Measurements from ENCODE around the gene ZNF362. TPM values are rescaled to one million over a fixed set of nuclear protein-coding genes. Genes with fewer than 3 reads are reported as not detected.

ZNF362 gene
- total RNA-seq, 2 donors from 2014 or later, result 16.9 to 23.9 TPM

DNA sequence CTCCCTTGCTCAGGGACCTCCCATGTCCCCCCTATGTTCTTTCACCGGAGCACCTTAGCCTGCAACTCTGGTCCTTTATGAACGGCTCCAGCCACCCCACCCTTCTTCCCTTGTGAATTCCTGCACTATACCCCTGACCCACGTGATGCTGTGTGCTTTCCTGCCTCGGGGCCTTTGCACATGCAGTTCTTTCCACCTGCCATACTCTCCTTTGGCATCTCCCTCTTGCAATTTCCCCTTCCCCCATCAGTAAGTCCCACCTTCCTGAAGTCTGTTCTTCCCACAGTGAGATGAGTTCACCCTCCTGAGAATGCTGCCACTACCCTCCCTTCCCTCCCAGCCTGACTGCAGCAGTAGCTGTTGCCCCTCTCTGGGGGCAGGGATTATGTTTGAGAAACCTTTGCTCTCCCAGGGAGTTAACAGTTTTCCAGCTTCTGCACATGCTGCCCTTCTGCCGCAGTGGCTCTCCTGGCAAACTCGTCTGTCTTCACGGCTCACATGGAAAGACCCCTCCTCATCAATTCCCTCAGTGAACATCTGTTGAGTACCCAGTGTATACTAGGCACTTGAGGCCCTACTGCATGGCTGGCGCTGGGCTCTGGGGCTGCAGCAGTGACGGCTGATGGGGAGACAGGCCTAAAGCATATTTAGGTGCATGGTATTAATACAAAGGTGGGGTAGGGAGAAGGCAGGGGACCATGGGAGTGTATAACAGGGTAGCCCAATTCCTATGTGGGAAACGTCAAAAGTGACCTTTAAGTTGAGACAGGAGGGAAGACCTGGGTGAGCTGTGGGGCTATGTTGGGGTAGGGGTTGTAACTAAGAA is 9.7 kb downstream of the ZNF362 start:
- DNase-seq, result no peak
- H3K27me3 Mint-ChIP-seq (ENCODE audit: low read depth), result no peaks in the 10 kb centered on the region
- ATAC-seq (replicated peaks in 1 of 2), result no peak
- no peak overlapping the region for H3K27ac Mint-ChIP-seq
- H3K4me3 Mint-ChIP-seq, result no peak overlapping the region
- peaks cover 10% of the 10 kb centered on the region for H3K4me1 Mint-ChIP-seq (ENCODE audit: low read depth)
- H3K36me3 Mint-ChIP-seq (ENCODE audit: insufficient read depth in 2 of 2), result no peaks in the 10 kb centered on the region
- H3K9me3 Mint-ChIP-seq, result no peaks in the 10 kb centered on the region

DNA sequence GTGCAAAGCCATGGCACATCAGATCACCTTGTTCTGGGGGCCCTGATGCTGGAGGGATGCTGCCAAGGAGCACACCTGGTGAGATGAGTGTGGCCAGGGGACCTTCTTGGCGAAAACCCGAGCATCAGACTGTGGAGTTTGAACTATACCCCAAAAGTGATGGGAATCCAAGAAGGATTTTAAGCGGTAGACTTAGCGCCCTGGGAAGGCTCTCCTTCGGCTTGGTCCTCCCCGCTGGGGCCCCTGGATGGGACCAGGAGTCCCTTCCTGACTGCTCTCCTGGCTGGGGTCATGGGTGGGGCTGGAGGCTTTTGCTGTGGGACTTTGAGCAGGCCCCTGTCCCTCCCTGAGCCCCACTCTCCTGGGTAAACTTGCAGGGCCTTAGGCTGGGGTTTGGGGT is 10.5 kb downstream of the ZNF362 start:
- no peak for DNase-seq
- ATAC-seq (replicated peaks in 1 of 2), result no peak
- no peak overlapping the region for H3K27ac Mint-ChIP-seq
- peaks cover 6% of the 10 kb centered on the region for H3K4me1 Mint-ChIP-seq (ENCODE audit: low read depth)
- H3K36me3 Mint-ChIP-seq (ENCODE audit: insufficient read depth in 2 of 2), result no peaks in the 10 kb centered on the region
- H3K4me3 Mint-ChIP-seq, result no peak overlapping the region
- H3K9me3 Mint-ChIP-seq, result no peaks in the 10 kb centered on the region
- no peaks in the 10 kb centered on the region for H3K27me3 Mint-ChIP-seq (ENCODE audit: low read depth)

DNA sequence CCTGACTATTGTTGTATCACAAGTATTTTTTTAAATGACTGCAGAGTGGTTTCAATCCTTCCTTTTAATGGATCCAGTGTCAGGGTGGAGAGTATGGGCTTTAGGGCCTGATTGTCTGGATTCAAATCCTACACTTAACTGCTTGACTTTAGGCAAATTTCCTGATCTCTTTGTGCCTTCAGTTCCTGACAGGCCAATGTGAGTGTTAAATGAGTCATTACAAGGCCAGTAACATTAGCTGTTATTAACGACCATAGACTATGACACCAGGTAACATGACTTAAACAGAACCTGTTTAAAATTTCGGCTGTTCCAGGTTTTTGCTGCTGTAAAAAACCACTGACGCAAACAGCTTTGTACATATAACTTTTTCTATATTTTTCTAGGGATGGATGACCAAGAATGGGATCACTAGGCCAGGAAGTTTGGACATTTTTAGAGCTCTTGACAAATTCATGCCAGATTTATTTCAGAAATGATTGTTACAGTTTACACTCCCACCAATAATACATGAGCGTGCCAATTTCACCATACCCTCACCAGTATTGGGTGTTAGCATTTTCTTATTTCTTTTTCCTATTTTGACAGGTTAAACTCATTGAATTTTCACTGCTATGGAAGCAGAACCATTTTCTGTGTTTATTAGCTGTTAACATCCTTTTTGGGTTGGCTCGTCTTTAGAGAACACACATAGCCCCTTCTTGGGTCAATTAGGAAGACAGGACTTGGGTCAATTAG is 11.3 kb downstream of the ZNF362 start:
- Mint-ChIP-seq H3K27ac (no peak overlapping the region), H3K36me3 (ENCODE audit: insufficient read depth in 2 of 2) (no peaks in the 10 kb centered on the region), H3K4me3 (no peak overlapping the region), H3K4me1 (ENCODE audit: low read depth) (peaks cover 5% of the 10 kb centered on the region), H3K9me3 (no peaks in the 10 kb centered on the region), H3K27me3 (ENCODE audit: low read depth) (no peaks in the 10 kb centered on the region)
- no peak for DNase-seq
- ATAC-seq (replicated peaks in 1 of 2), result no peak

DNA sequence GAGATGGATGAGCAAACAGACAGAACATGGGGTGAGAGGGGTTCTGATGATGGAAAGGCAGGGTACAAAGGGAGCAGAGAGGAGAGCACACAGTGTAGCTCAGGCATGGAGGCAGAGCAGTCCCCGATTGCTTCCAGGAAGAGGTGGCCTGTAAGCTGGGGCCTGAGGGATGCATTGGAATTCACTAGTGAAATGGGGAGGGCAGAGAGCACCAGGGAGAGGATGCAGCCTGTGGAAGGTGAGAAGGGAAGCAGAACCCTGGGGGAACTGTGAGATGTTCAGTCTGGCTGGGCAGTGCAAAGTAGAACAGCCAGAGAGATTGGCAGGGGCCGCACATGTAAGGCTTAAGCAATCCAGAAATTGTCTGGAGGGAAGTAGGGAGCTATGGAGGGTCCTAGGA is 12.2 kb downstream of the ZNF362 start:
- Mint-ChIP-seq H3K27ac (no peak overlapping the region), H3K4me1 (ENCODE audit: low read depth) (peaks cover 9% of the 10 kb centered on the region), H3K9me3 (no peaks in the 10 kb centered on the region), H3K27me3 (ENCODE audit: low read depth) (no peaks in the 10 kb centered on the region), H3K4me3 (no peak overlapping the region), H3K36me3 (ENCODE audit: insufficient read depth in 2 of 2) (no peaks in the 10 kb centered on the region)
- ATAC-seq (replicated peaks in 1 of 2), result no peak
- DNase-seq, result no peak

DNA sequence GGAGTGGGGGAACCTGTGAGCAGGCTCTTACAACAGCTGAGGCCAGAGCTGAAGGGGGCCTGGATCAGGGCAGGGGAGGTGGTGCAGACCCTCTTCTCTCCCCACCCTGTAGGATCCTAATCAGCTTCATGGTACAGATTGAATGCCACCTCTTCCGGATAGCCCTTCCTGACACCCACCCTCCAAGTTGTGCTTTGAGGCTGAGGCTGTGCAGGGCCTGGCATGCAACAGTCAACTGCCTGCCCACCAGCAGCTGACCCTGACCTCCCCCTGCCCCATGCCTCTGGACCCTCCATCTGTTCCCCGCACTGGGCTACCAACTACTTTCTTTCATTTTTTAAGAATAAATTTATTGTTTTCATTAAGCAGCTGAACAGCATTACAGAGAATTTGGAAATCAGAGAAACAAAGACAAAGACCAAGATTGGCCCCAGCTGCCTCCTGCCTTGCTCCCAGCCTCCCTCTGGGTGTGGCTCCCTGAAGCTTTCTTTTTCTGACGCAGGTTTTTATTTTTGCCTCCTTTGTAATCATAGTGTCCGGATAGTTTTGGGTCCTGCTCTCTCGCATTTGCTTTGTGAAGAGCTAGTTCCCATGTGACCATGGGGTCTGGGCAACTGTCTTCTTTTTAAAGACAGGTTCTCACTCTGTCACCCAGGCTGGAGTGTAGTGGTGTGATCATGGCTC is 12.8 kb downstream of the ZNF362 start:
- no peak for ATAC-seq (replicated peaks in 1 of 2)
- H3K4me3 Mint-ChIP-seq, result no peak overlapping the region
- H3K36me3 Mint-ChIP-seq (ENCODE audit: insufficient read depth in 2 of 2), result no peaks in the 10 kb centered on the region
- peaks cover 14% of the 10 kb centered on the region for H3K4me1 Mint-ChIP-seq (ENCODE audit: low read depth)
- no peaks in the 10 kb centered on the region for H3K9me3 Mint-ChIP-seq
- H3K27me3 Mint-ChIP-seq (ENCODE audit: low read depth), result no peaks in the 10 kb centered on the region
- DNase-seq, result no peak
- no peak overlapping the region for H3K27ac Mint-ChIP-seq

DNA sequence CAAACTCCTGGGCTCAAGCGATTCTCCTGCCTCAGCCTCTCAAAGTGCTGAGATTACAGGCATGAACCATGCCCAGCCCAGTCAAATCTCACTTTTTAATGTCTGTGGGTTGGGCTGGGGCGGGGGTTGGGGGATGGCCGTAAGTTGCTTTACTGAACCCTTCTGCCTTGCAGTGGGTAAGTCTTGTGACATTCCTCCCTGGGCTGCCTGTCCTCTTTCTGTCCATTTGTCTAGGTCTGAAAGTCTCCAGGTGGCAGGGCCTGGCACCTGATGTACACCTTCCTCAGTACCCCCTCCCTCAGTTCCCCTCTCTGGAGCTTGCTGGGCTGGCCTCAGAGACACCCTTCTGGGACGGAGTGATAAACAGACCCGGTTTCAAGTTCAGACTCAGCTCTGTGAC is 13.3 kb downstream of the ZNF362 start:
- Mint-ChIP-seq H3K4me3 (no peak overlapping the region), H3K27me3 (ENCODE audit: low read depth) (no peaks in the 10 kb centered on the region), H3K9me3 (no peaks in the 10 kb centered on the region), H3K4me1 (ENCODE audit: low read depth) (peaks cover 19% of the 10 kb centered on the region), H3K27ac (no peak overlapping the region), H3K36me3 (ENCODE audit: insufficient read depth in 2 of 2) (no peaks in the 10 kb centered on the region)
- DNase-seq (no peak), ATAC-seq (replicated peaks in 1 of 2) (no peak)

DNA sequence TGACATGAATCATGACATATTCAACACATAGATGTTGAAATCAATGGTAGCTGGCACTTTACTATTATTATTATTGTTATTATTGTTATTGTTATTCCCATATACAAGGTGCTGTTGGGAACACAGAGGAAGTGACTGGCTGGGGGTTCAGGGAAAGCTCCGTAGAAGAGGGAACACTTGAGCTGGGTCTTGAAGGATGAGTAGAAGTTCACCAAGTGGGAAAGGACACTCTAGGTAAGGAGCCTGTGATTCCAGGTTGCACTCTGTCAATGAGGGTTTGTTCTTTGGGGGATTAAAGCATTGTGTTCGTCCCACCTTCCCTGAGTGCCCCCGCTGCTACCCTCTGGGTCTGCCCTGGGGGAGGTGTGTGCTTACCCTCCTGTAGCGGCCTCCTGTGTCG is 14.1 kb downstream of the ZNF362 start:
- no peak overlapping the region for H3K4me3 Mint-ChIP-seq
- H3K27me3 Mint-ChIP-seq (ENCODE audit: low read depth), result no peaks in the 10 kb centered on the region
- no peak for DNase-seq
- H3K27ac Mint-ChIP-seq, result no peak overlapping the region
- H3K9me3 Mint-ChIP-seq, result no peaks in the 10 kb centered on the region
- no peaks in the 10 kb centered on the region for H3K36me3 Mint-ChIP-seq (ENCODE audit: insufficient read depth in 2 of 2)
- peaks cover 19% of the 10 kb centered on the region for H3K4me1 Mint-ChIP-seq (ENCODE audit: low read depth)
- ATAC-seq (replicated peaks in 1 of 2), result no peak

DNA sequence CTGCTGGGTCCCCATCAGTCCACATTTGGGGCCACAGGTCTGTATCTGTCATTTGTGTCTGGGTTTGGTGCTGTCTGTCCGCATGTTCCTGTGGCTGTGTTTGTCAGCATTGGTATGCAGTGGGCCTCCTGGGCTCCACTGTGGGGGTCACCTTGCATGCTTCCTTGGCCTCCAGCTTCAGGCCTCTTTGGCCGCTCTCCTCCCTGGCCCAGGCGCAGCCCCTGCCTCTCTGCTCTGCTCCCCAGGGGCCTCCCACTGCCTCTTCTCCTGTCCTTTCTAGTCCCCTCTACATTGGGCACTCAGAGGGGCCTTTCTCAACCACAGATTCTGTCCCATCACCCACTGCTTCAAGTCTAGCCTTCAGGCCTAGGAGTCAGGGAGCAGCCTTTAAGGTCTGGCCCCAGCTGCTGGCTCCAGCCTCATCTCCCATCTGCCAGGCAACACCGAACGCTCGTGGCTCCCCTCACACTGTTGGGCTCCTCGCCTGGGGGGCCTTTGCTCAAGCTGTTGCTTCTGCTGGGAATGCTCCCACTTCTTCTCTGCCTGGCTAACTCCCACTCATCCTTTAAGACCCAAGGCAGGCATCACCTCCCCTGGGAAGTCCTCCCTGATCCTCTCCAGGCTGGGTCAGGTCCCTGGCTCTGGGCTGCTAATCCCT is 14.6 kb downstream of the ZNF362 start:
- ATAC-seq (replicated peaks in 1 of 2), result no peak
- Mint-ChIP-seq H3K4me3 (no peak overlapping the region), H3K27me3 (ENCODE audit: low read depth) (no peaks in the 10 kb centered on the region), H3K36me3 (ENCODE audit: insufficient read depth in 2 of 2) (no peaks in the 10 kb centered on the region), H3K27ac (no peak overlapping the region), H3K4me1 (ENCODE audit: low read depth) (peaks cover 19% of the 10 kb centered on the region), H3K9me3 (no peaks in the 10 kb centered on the region)
- no peak for DNase-seq

DNA sequence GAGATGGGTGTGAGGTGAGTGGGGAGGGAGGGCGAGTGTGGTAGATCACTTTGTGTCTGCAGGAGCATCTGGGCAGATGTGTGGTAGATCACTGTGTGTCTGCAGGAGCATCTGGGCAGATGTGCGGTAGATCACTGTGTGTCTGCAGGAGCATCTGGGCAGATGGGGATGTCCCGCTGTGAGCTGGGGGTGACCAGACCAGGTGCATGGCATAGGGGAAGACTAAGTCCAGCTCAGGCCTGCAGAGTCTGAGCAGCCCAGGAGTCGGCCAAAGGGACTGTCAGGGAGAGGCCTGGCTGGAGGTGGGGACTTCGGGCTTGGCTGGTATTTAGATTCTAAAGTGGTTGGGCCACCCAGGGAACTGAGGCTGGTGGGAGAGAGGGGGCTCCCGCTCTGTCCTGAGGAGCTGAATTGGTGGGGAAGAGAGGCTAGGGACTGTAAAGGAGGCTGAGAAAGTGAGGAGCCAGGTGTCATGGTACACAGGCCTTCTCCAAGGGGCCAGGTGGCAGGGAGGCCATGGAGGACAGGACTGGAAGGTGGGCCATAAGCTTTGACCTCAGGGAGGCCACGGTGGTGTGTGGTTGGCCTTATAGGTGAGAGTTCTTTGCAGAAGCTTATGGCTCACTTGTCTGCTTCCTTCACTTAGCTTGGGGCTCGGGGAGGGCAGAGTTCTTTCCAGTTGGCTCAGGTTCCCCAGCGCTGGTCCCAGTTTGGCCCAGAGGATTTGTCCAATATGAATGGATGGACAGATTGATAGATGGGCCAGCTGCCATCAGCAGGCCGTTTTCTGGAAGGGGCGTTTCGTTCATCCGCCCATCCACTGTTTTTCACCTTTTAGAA is 15.6 kb downstream of the ZNF362 start:
- H3K9me3 Mint-ChIP-seq, result no peaks in the 10 kb centered on the region
- no peaks in the 10 kb centered on the region for H3K36me3 Mint-ChIP-seq (ENCODE audit: insufficient read depth in 2 of 2)
- DNase-seq (no peak), ATAC-seq (replicated peaks in 1 of 2) (no peak)
- no peaks in the 10 kb centered on the region for H3K27me3 Mint-ChIP-seq (ENCODE audit: low read depth)
- peaks cover 19% of the 10 kb centered on the region for H3K4me1 Mint-ChIP-seq (ENCODE audit: low read depth)
- peak overlapping the region; percentile 62 for H3K27ac Mint-ChIP-seq
- H3K4me3 Mint-ChIP-seq, result no peak overlapping the region

DNA sequence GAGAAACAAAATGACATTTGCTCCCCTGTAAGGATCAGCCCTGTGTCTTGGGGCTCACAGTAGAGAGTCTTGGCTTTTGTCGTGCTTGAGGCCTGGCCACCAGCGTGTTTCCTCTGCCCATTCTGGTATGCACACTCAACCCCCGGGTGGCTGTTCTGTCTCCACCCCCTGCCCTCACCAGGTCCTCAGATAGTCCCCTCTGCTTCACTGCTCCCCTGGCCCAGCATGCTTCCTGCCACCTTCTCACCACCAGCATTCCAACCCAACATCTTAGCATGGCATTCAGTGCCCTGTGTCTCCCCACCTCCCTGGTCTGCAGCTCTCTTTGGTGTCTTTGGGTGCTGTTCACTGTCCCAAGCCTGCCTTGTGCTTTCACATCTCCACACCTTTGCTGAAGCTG is 16.2 kb downstream of the ZNF362 start:
- Mint-ChIP-seq H3K4me1 (ENCODE audit: low read depth) (peaks cover 19% of the 10 kb centered on the region), H3K9me3 (no peaks in the 10 kb centered on the region), H3K36me3 (ENCODE audit: insufficient read depth in 2 of 2) (no peaks in the 10 kb centered on the region), H3K27ac (peak overlapping the region; percentile 2), H3K27me3 (ENCODE audit: low read depth) (no peaks in the 10 kb centered on the region), H3K4me3 (no peak overlapping the region)
- DNase-seq (no peak), ATAC-seq (replicated peaks in 1 of 2) (no peak)

DNA sequence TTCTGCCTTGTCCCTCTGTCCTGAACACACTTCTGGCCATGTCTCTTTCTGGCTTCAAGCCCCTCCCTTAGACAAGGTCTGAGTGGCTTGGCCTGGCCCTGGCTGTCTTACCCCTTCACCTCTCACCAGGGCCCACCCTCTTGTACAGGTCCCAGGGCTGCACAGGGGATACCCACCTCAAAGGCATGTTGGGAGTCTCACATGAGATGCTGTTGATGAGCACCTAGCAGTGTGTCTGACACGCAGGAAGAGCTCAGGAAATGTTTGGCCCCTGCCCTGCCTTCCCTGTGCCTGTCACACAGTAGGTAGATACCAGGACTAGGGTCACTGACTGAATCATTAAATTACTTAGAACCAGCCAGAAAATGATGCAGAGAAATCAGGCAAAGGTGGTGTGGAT is 16.6 kb downstream of the ZNF362 start:
- DNase-seq (no peak), ATAC-seq (replicated peaks in 1 of 2) (no peak)
- peak overlapping the region; percentile 2 for H3K27ac Mint-ChIP-seq
- no peaks in the 10 kb centered on the region for H3K36me3 Mint-ChIP-seq (ENCODE audit: insufficient read depth in 2 of 2)
- no peaks in the 10 kb centered on the region for H3K9me3 Mint-ChIP-seq
- H3K4me3 Mint-ChIP-seq, result no peak overlapping the region
- peaks cover 19% of the 10 kb centered on the region for H3K4me1 Mint-ChIP-seq (ENCODE audit: low read depth)
- no peaks in the 10 kb centered on the region for H3K27me3 Mint-ChIP-seq (ENCODE audit: low read depth)

DNA sequence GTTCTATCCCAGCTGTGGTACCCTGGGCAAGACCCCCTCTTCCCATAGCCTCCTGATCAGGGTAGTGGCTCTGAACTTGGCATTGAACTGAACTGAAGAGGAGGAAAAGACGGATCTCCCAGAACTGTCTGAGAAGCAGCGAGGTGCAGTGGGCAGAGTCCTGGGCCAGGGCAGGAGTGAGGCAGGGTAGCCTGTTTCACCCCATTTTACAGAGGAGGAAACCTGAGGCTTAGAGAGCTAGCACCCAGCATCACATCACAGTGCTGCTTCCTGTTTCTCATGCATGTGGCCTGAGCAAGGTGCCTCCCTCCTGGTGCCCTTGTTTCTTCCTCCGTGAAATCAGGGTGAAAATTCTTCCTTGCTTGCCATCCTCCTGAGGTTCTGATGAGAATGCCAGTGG is 17.1 kb downstream of the ZNF362 start:
- no peaks in the 10 kb centered on the region for H3K36me3 Mint-ChIP-seq (ENCODE audit: insufficient read depth in 2 of 2)
- H3K27me3 Mint-ChIP-seq (ENCODE audit: low read depth), result no peaks in the 10 kb centered on the region
- H3K4me1 Mint-ChIP-seq (ENCODE audit: low read depth), result peaks cover 19% of the 10 kb centered on the region
- no peaks in the 10 kb centered on the region for H3K9me3 Mint-ChIP-seq
- peak in 1 of 2 donors; percentile 52 for ATAC-seq (replicated peaks in 1 of 2)
- no peak for DNase-seq
- no peak overlapping the region for H3K4me3 Mint-ChIP-seq
- peak overlapping the region; percentile 78 for H3K27ac Mint-ChIP-seq
